IMR-90 (cell line): ENCODE results near the gene ANKRD44. TPM values are rescaled to one million over a fixed set of nuclear protein-coding genes. Genes with fewer than 3 reads are reported as not detected.
A peak's percentile ranks its signal among the peaks of the same experiment; 100 is the strongest.

ENCODE experiments used
- ATAC-seq: fragments of 200-7000 bp; cut with Tn5 transposase; 2 replicates; pipeline ENCODE4 v1.9.1; 2020; ENCODE audit warnings: low read depth, mild to moderate bottlenecking, moderate library complexity
- BruUV-seq: library from RNA; stranded (reverse); fragments of 400-500 nt; replicated peaks from 2 replicates; lab custom pipeline; 2021; lab: Mats Ljungman, UMichigan
- CTCF ChIA-PET: fragments of 300-600 bp; formaldehyde crosslinking; extraction: SDS; loops from one replicate; lab custom pipeline; 2021; ENCODE audit warnings: antibody characterized with exemption; lab: Yijun Ruan, JAX
- POLR2A ChIA-PET: fragments of 300-600 bp; sonication (Branson Sonifier 250); formaldehyde crosslinking; loops from one replicate; lab custom pipeline; 2022; ENCODE audit warnings: antibody characterized with exemption; ENCODE audit not compliant: unreplicated experiment; lab: Charles Lee
- DNase-seq: peaks from one replicate; pipeline ENCODE4 v3.0.0; 2013
- H2AFZ ChIP-seq: replicated peaks from 2 replicates; pipeline ENCODE3; 2013; ENCODE audit warnings: low read length, mild to moderate bottlenecking; ENCODE audit not compliant: poor library complexity
- H2AK5ac ChIP-seq: 2 replicates; pipeline ENCODE4 v1.6.1; 2013; ENCODE audit warnings: low read depth, low read length, inconsistent platforms
- H2AK9ac ChIP-seq: replicated peaks from 2 replicates; pipeline ENCODE3; 2013; ENCODE audit warnings: mild to moderate bottlenecking, low read depth, low read length, moderate library complexity; ENCODE audit not compliant: poor library complexity
- H2BK120ac ChIP-seq: 2 replicates; pipeline ENCODE4 v1.6.1; 2013; ENCODE audit warnings: low read depth, low read length, inconsistent platforms
- H2BK15ac ChIP-seq: 3 replicates; pipeline ENCODE4 v1.6.1; 2013; ENCODE audit warnings: low read depth, low read length, inconsistent platforms
- H2BK20ac ChIP-seq: 2 replicates; pipeline ENCODE4 v1.6.1; 2013; ENCODE audit warnings: low read depth, mild to moderate bottlenecking, inconsistent platforms, low read length, moderate library complexity
- H2BK5ac ChIP-seq: 2 replicates; pipeline ENCODE4 v1.6.1; 2013; ENCODE audit warnings: mild to moderate bottlenecking, low read depth, low read length, inconsistent platforms; ENCODE audit not compliant: poor library complexity, severe bottlenecking
- H3K14ac ChIP-seq: replicated peaks from 2 replicates; pipeline ENCODE4 v1.6.1; 2013; ENCODE audit warnings: low read depth, low read length, inconsistent platforms
- H3K18ac ChIP-seq: 2 replicates; pipeline ENCODE4 v1.6.1; 2013; ENCODE audit warnings: low read depth, low read length, control low read depth
- H3K23ac ChIP-seq: 2 replicates; pipeline ENCODE4 v1.6.1; 2013; ENCODE audit warnings: low read depth, low read length, inconsistent platforms
- H3K27ac ChIP-seq: 2 replicates; pipeline ENCODE4 v1.5.1; 2013; ENCODE audit warnings: mild to moderate bottlenecking, control low read depth, low read length; ENCODE audit not compliant: insufficient read depth
- H3K27me3 ChIP-seq: 2 replicates; pipeline ENCODE4 v1.6.1; 2013; ENCODE audit warnings: low read length; ENCODE audit not compliant: control insufficient read depth, insufficient read depth
- H3K36me3 ChIP-seq: 2 replicates; pipeline ENCODE4 v1.6.1; 2013; ENCODE audit warnings: low read length, mixed read lengths; ENCODE audit not compliant: control insufficient read depth, insufficient read depth
- H3K4ac ChIP-seq: 2 replicates; pipeline ENCODE4 v1.6.1; 2013; ENCODE audit warnings: low read depth, low read length, inconsistent platforms
- H3K4me1 ChIP-seq: 2 replicates; pipeline ENCODE4 v1.6.1; 2013; ENCODE audit warnings: low read length, mixed read lengths; ENCODE audit not compliant: control insufficient read depth, insufficient read depth
- H3K4me2 ChIP-seq: 2 replicates; pipeline ENCODE4 v1.6.1; 2013; ENCODE audit warnings: low read depth, mild to moderate bottlenecking, control low read depth, low read length, moderate library complexity
- H3K4me3 ChIP-seq: 2 replicates; pipeline ENCODE4 v1.5.1; 2013; ENCODE audit warnings: low read depth, mild to moderate bottlenecking, control low read depth, low read length, moderate library complexity; ENCODE audit not compliant: insufficient read depth
- H3K56ac ChIP-seq: 2 replicates; pipeline ENCODE4 v1.6.1; 2013; ENCODE audit warnings: low read length, inconsistent platforms; ENCODE audit not compliant: insufficient read depth; ENCODE audit errors: extremely low read depth
- H3K79me1 ChIP-seq, 2 experiments: 2 replicates each; pipeline ENCODE4 v1.6.1; 2013; ENCODE audit warnings: low read length in 2 of 2, inconsistent platforms in 1 of 2, low read depth in 1 of 2
- H3K9ac ChIP-seq: 2 replicates; pipeline ENCODE4 v1.6.1; 2013; ENCODE audit warnings: low read depth, low read length, control low read depth
- H3K9me1 ChIP-seq: 2 replicates; pipeline ENCODE4 v1.6.1; 2013; ENCODE audit warnings: low read length, inconsistent platforms; ENCODE audit not compliant: insufficient read depth
- H3K9me3 ChIP-seq: 2 replicates; pipeline ENCODE4 v1.6.1; 2013; ENCODE audit warnings: low read length; ENCODE audit not compliant: control insufficient read depth, insufficient read depth
- H4K20me1 ChIP-seq: 2 replicates; pipeline ENCODE4 v1.6.1; 2013; ENCODE audit warnings: low read length, inconsistent platforms; ENCODE audit not compliant: insufficient read depth
- H4K5ac ChIP-seq: 2 replicates; pipeline ENCODE4 v1.6.1; 2013; ENCODE audit warnings: mild to moderate bottlenecking, low read depth, low read length, control low read depth
- H4K8ac ChIP-seq, 2 experiments: 2 replicates each; pipeline ENCODE4 v1.6.1; 2013; ENCODE audit warnings: low read depth in 2 of 2, low read length in 2 of 2, control low read depth in 1 of 2, inconsistent platforms in 1 of 2
- H4K91ac ChIP-seq: 2 replicates; pipeline ENCODE4 v1.6.1; 2013; ENCODE audit warnings: low read depth, low read length, inconsistent platforms; ENCODE audit not compliant: insufficient read depth
- BHLHE40 ChIP-seq: fragments of 150-350 bp; IDR thresholded peaks from 2 replicates; pipeline ENCODE4 v1.6.1; 2016; ENCODE audit warnings: mild to moderate bottlenecking, low read depth, low read length
- CEBPB ChIP-seq: IDR thresholded peaks from 2 replicates; pipeline ENCODE4 v1.6.1; 2012; ENCODE audit warnings: low read depth, low read length, improper control_type of control experiment
- CHD1 ChIP-seq: IDR thresholded peaks from 2 replicates; pipeline ENCODE4 v1.6.1; 2012; ENCODE audit warnings: low read depth, low read length, improper control_type of control experiment
- CTCF ChIP-seq: conservative IDR thresholded peaks from 2 replicates; pipeline ENCODE4 v1.5.1; 2012; ENCODE audit warnings: mild to moderate bottlenecking, low read depth, low read length, improper control_type of control experiment
- FOS ChIP-seq: fragments of 150-350 bp; IDR thresholded peaks from 2 replicates; pipeline ENCODE4 v1.6.1; 2016; ENCODE audit warnings: low read depth, low read length
- MAFK ChIP-seq: IDR thresholded peaks from 2 replicates; pipeline ENCODE4 v1.6.1; 2012; ENCODE audit warnings: low read depth, low read length, improper control_type of control experiment
- MAZ ChIP-seq: IDR thresholded peaks from 2 replicates; pipeline ENCODE4 v1.6.1; 2012; ENCODE audit warnings: low read depth, mild to moderate bottlenecking, low read length, improper control_type of control experiment, moderate library complexity, borderline replicate concordance
- MXI1 ChIP-seq: IDR thresholded peaks from 2 replicates; pipeline ENCODE4 v1.6.1; 2012; ENCODE audit warnings: low read depth, mild to moderate bottlenecking, low read length, moderate library complexity, borderline replicate concordance
- NFE2L2 ChIP-seq: fragments of 150-350 bp; IDR thresholded peaks from 2 replicates; pipeline ENCODE4 v1.6.1; 2016; ENCODE audit warnings: low read depth, mild to moderate bottlenecking, low read length
- POLR2A ChIP-seq: IDR thresholded peaks from 2 replicates; pipeline ENCODE4 v1.6.1; 2012; ENCODE audit warnings: mild to moderate bottlenecking, low read depth, low read length
- RAD21 ChIP-seq: IDR thresholded peaks from 2 replicates; pipeline ENCODE4 v1.6.1; 2012; ENCODE audit warnings: low read length, improper control_type of control experiment
- RCOR1 ChIP-seq: IDR thresholded peaks from 2 replicates; pipeline ENCODE4 v1.6.1; 2012; ENCODE audit warnings: mild to moderate bottlenecking, low read length, improper control_type of control experiment; ENCODE audit not compliant: insufficient replicate concordance
- RFX5 ChIP-seq: IDR thresholded peaks from 2 replicates; pipeline ENCODE4 v1.8.0; 2012; ENCODE audit warnings: low read depth, mild to moderate bottlenecking, low read length, moderate library complexity
- SMC3 ChIP-seq: fragments of 150-350 bp; IDR thresholded peaks from 2 replicates; pipeline ENCODE4 v1.6.1; 2016; ENCODE audit warnings: low read depth, mild to moderate bottlenecking, antibody characterized with exemption, low read length, moderate library complexity
- USF2 ChIP-seq: fragments of 150-350 bp; IDR thresholded peaks from 2 replicates; pipeline ENCODE4 v1.6.1; 2017; ENCODE audit warnings: mild to moderate bottlenecking, antibody characterized with exemption, low read length, low read depth
- WGBS, 2 experiments: methylation state at CpG; one replicate each; pipeline versions ENCODE4 v1.1.5 to v1.1.7; 2013; ENCODE audit warnings: missing lambda C conversion rate in 2 of 2; ENCODE audit not compliant: insufficient read length in 1 of 2; ENCODE audit errors: extremely low coverage in 2 of 2; 5-methylcytosine and 5-hydroxymethylcytosine counted together
- dilution Hi-C: fragments of 300-500 bp; cut with HindIII; formaldehyde crosslinking; loops from one replicate; pipeline ENCODE4 v1.14.3; 2018; ENCODE audit warnings: low sequenced_read_pairs; ENCODE audit not compliant: unreplicated experiment
- in situ Hi-C: fragments of 300-500 bp; cut with MboI; formaldehyde crosslinking; loops from 3 replicates; pipeline ENCODE4 v1.14.3; 2019; ENCODE audit warnings: low sequenced_read_pairs, inconsistent platforms, mixed read lengths
- intact Hi-C: fragments of 100-400 bp; cut with micrococcal nuclease; formaldehyde crosslinking; loops from 2 replicates; pipeline ENCODE4 v1.10.0; 2022
- polyA plus RNA-seq, 3 experiments: library from polyadenylated mRNA; depleted of rRNA; stranded (reverse); fragments of >200 nt; gene quantifications; 2 replicates each; pipeline ENCODE4 v1.2.3, GENCODE V29; 2012; ENCODE audit warnings: low replicate concordance in 1 of 3
- total RNA-seq: library from RNA; depleted of rRNA; stranded (reverse); fragments of >200 nt; gene quantifications from 2 replicates; pipeline ENCODE4 v1.2.3, GENCODE V29; 2012
- TF ChIP-seq, protein P1 (sequence below): fragments of 150-350 bp; IDR thresholded peaks from 2 replicates; pipeline ENCODE4 v1.6.1; 2016; ENCODE audit warnings: low read depth, mild to moderate bottlenecking, low read length, moderate library complexity, borderline replicate concordance

ANKRD44 gene
- total and polyA plus RNA-seq, 2 of the 4 experiments (the other 2 are of a cell fraction) = 5.2 to 15.6 TPM

DNA sequence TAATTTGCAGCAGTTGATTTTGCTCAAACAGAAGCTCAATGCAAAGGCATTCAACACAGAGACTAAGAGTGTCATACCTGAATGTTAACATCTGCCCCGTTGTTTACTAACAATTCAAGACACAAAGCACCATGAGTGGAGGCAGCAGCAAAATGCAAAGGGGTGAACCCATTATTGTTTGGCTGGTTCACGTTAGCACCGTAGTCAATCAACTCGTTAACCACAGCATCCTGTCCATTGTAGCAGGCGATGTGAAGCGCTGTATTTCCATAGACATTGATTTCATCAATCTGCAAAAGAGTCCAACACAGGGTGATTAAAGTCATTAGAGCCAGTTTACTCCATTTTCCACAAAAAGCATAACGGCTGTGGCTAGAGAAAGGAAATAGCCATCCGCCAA, 189.3 kb downstream of the ANKRD44 start:
- H3K4me1 ChIP-seq = peaks cover 13% of the 10 kb centered on the region
- H3K23ac ChIP-seq = no peak overlapping the region
- H3K18ac ChIP-seq = no peak overlapping the region
- intact Hi-C loops (loop anchor here (10.0 kb wide), 1 partner anchor 584 kb away; the partner anchor contains the start of gene MARS2), in situ Hi-C loops (no loop called here), dilution Hi-C loops (no loop called here)
- no peak overlapping the region for H3K27ac ChIP-seq
- H3K4ac ChIP-seq = no peak overlapping the region
- H2AK9ac ChIP-seq = no peak overlapping the region
- no peak overlapping the region for H2BK120ac ChIP-seq
- no peak overlapping the region for H3K56ac ChIP-seq
- DNase-seq (no peak), ATAC-seq (no peak)
- H3K4me3 ChIP-seq = no peak overlapping the region
- H2BK20ac ChIP-seq = no peak overlapping the region; the same call in 1 of the 2 replicates
- no peak overlapping the region for H3K9ac ChIP-seq
- H4K20me1 ChIP-seq = peaks cover 4% of the 10 kb centered on the region; the same call in 1 of the 2 replicates
- H3K9me3 ChIP-seq = no peaks in the 10 kb centered on the region
- 100% methylated on average over 7 of the region's 8 CpGs; no CpG with 5 or more reads in 1 of the 2 experiments for WGBS, 2 experiments
- H3K4me2 ChIP-seq = no peak overlapping the region
- no peak overlapping the region for H2BK15ac ChIP-seq
- peaks cover 18% of the 10 kb centered on the region for H3K9me1 ChIP-seq
- 0 out of 2 replicates have a peak overlapping the region, but pooled peaks have one; percentile 15 for H4K91ac ChIP-seq
- no peak overlapping the region for H4K5ac ChIP-seq
- no peak overlapping the region for H2AK5ac ChIP-seq
- no TSS peak for BruUV-seq
- H2BK5ac ChIP-seq = no peak overlapping the region
- no peaks in the 10 kb centered on the region for H3K36me3 ChIP-seq
- H3K14ac ChIP-seq = no peak overlapping the region
- H3K79me1 ChIP-seq = 0 out of 4 replicates have a peak, but pooled peaks cover 0 to 4% of the 10 kb centered on the region in 2 experiments
- H3K27me3 ChIP-seq = no peaks in the 10 kb centered on the region
- no peak overlapping the region for H4K8ac ChIP-seq
- CTCF ChIA-PET = interaction anchor here (0.6 to 1.6 kb wide), 5 partner anchors 8 to 257 kb away, joined by 3 to 7 read pairs (median 4); no protein-coding TSS in a partner anchor
- H2AFZ ChIP-seq = no peak overlapping the region
- TF ChIP-seq, protein P1, sequence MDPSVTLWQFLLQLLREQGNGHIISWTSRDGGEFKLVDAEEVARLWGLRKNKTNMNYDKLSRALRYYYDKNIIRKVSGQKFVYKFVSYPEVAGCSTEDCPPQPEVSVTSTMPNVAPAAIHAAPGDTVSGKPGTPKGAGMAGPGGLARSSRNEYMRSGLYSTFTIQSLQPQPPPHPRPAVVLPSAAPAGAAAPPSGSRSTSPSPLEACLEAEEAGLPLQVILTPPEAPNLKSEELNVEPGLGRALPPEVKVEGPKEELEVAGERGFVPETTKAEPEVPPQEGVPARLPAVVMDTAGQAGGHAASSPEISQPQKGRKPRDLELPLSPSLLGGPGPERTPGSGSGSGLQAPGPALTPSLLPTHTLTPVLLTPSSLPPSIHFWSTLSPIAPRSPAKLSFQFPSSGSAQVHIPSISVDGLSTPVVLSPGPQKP = no peak
- TF ChIP-seq CEBPB = no peak
- no peak for TF ChIP-seq RAD21
- no peak for TF ChIP-seq RCOR1
- TF ChIP-seq NFE2L2 = no peak
- TF ChIP-seq CTCF = no peak
- TF ChIP-seq BHLHE40 = no peak
- no peak for TF ChIP-seq MAFK
- no peak for TF ChIP-seq POLR2A
- TF ChIP-seq FOS = no peak
- no peak for TF ChIP-seq USF2
- TF ChIP-seq MXI1 = no peak
- no peak for TF ChIP-seq MAZ
- TF ChIP-seq CHD1 = no peak
- TF ChIP-seq RFX5 = no peak
- TF ChIP-seq SMC3 = no peak
- POLR2A ChIA-PET = no interaction called here
